HepG2 (cell line): ENCODE data around the gene DENND4A. TPM values are rescaled to one million over a fixed set of nuclear protein-coding genes. Genes with fewer than 3 reads are reported as not detected.

Experiments used
- ELF4 ChIP-seq: sonication (generic); formaldehyde crosslinking; IDR thresholded peaks from 2 replicates; pipeline ENCODE4 v1.5.0; 2020; ENCODE audit warnings: missing genetic modification reagents, mild to moderate bottlenecking, moderate library complexity, borderline replicate concordance
- GLI4 ChIP-seq: sonication (generic); formaldehyde crosslinking; IDR thresholded peaks from 2 replicates; pipeline ENCODE4 v1.5.1; 2020; ENCODE audit warnings: missing genetic modification reagents, mild to moderate bottlenecking, moderate library complexity, borderline replicate concordance
- HMGXB4 ChIP-seq, 2 experiments: sonication (generic) in 1 of 2; formaldehyde crosslinking in 1 of 2; IDR thresholded peaks; 2 replicates each; pipeline versions ENCODE4 v1.4.0 to v1.6.1; 2018 to 2020; ENCODE audit warnings: missing genetic modification reagents in 2 of 2, borderline replicate concordance in 1 of 2, low read depth in 1 of 2, mild to moderate bottlenecking in 1 of 2, missing biosample characterization in 1 of 2
- HNF1B ChIP-seq: sonication (generic); formaldehyde crosslinking; IDR thresholded peaks from 2 replicates; pipeline ENCODE4 v1.5.1; 2020; ENCODE audit warnings: mild to moderate bottlenecking, moderate library complexity, missing genetic modification reagents
- KDM3A ChIP-seq: IDR thresholded peaks from 2 replicates; pipeline ENCODE4 v1.6.1; 2018; ENCODE audit warnings: low read depth, missing compliant biosample characterization
- KLF15 ChIP-seq: sonication (generic); formaldehyde crosslinking; IDR thresholded peaks from 2 replicates; pipeline ENCODE4 v1.8.1; 2023; ENCODE audit warnings: borderline replicate concordance, mild to moderate bottlenecking, inconsistent platforms, missing genetic modification reagents, mixed read lengths
- PHF21A ChIP-seq: sonication (generic); formaldehyde crosslinking; IDR thresholded peaks from 2 replicates; pipeline ENCODE4 v1.5.0; 2020; ENCODE audit warnings: mild to moderate bottlenecking, missing genetic modification reagents
- POLR2A ChIP-seq, 2 experiments: IDR thresholded peaks; 2 replicates each; pipeline ENCODE4 v1.6.1; 2011; ENCODE audit warnings: low read depth in 2 of 2, low read length in 2 of 2, mild to moderate bottlenecking in 1 of 2, moderate library complexity in 1 of 2; ENCODE audit not compliant: insufficient read depth in 1 of 2
- RARA ChIP-seq: IDR thresholded peaks from 2 replicates; pipeline ENCODE4 v1.6.1; 2016; ENCODE audit warnings: missing genetic modification reagents, missing compliant biosample characterization
- RFX3 ChIP-seq: IDR thresholded peaks from 2 replicates; pipeline ENCODE4 v1.6.1; 2016; ENCODE audit warnings: missing biosample characterization, missing genetic modification reagents
- SNAPC4 ChIP-seq: sonication (generic); formaldehyde crosslinking; IDR thresholded peaks from 2 replicates; pipeline ENCODE4 v1.4.0; 2020; ENCODE audit warnings: mild to moderate bottlenecking, missing genetic modification reagents
- SRSF4 ChIP-seq: fragments of 200-400 bp; formaldehyde crosslinking; IDR thresholded peaks from one replicate; pipeline ENCODE4 v1.6.1; 2018; ENCODE audit warnings: mild to moderate bottlenecking, low read depth, low read length, moderate library complexity; ENCODE audit not compliant: poor library complexity, severe bottlenecking
- SUZ12 ChIP-seq: fragments of 150-350 bp; IDR thresholded peaks from 2 replicates; pipeline ENCODE4 v1.6.1; 2014; ENCODE audit warnings: low read depth, low read length
- ZGPAT ChIP-seq: IDR thresholded peaks from 2 replicates; pipeline ENCODE4 v1.6.1; 2016; ENCODE audit warnings: mild to moderate bottlenecking
- ZNF296 ChIP-seq: sonication (generic); formaldehyde crosslinking; conservative IDR thresholded peaks from 2 replicates; pipeline ENCODE4 v1.5.0; 2020; ENCODE audit warnings: mild to moderate bottlenecking, missing genetic modification reagents
- ZNF382 ChIP-seq: sonication (generic); formaldehyde crosslinking; IDR thresholded peaks from 2 replicates; pipeline ENCODE4 v1.5.0; 2020; ENCODE audit warnings: missing genetic modification reagents, mild to moderate bottlenecking, borderline replicate concordance
- ZNF660 ChIP-seq: sonication (generic); formaldehyde crosslinking; IDR thresholded peaks from 2 replicates; pipeline ENCODE4 v1.5.1; 2020; ENCODE audit warnings: mild to moderate bottlenecking, low read depth, missing genetic modification reagents, borderline replicate concordance
- ZNF772 ChIP-seq: sonication (generic); formaldehyde crosslinking; IDR thresholded peaks from 2 replicates; pipeline ENCODE4 v1.5.0; 2020; ENCODE audit warnings: mild to moderate bottlenecking, missing genetic modification reagents
- ZSCAN12 ChIP-seq: sonication (generic); formaldehyde crosslinking; IDR thresholded peaks from 2 replicates; pipeline ENCODE4 v1.9.0; 2021; ENCODE audit warnings: mild to moderate bottlenecking, missing genetic modification reagents
- polyA plus RNA-seq, 8 experiments: library from polyadenylated mRNA; depleted of rRNA in 3 of 8; stranded (reverse) in 7 of 8; unstranded in 1 of 8; fragments of >200 nt; fragmentation: Illumina TruSeq in 4 of 8; extraction: Trizol in 4 of 8; gene quantifications; 2 replicates each; pipeline versions ENCODE4 v1.2.1 to v1.2.3, GENCODE V29; 2011 to 2016; ENCODE audit warnings: low read depth in 4 of 8, missing spikeins in 1 of 8, mixed read lengths in 1 of 8; ENCODE audit not compliant: insufficient read depth in 1 of 8
- total RNA-seq, 5 experiments: library from RNA; depleted of rRNA; stranded (reverse); fragments of >200 nt; fragmentation: Illumina TruSeq; extraction: Trizol; gene quantifications; 2 replicates each; pipeline ENCODE4 v1.2.3, GENCODE V29; 2016; ENCODE audit warnings: low read depth in 1 of 5

DENND4A gene
- total and polyA plus RNA-seq, 2 of the 13 experiments (the other 11 are each of a cell fraction or from before 2014, with no cell fraction given): 13.2 to 18.6 TPM

- TF ChIP-seq ZNF660 (CRISPR knock-in tag) (no peak), ZNF382 (CRISPR knock-in tag) (no peak), SNAPC4 (no peak), ZNF296 (0 out of 2 replicates have a peak, but pooled peaks have one; percentile 50), KDM3A (CRISPR knock-in tag) (no peak), ELF4 (CRISPR knock-in tag) (0 out of 2 replicates have a peak, but pooled peaks have one; percentile 15), KLF15 (CRISPR knock-in tag) (no peak), POLR2A (IDR thresholded peaks at IDR 0.05; ENCODE audit: insufficient read depth in 1 of 2, low read depth in 2 of 2, low read length in 2 of 2) (peak in 1 of 2 experiments; percentile 50; a peak in 2 of 4 replicates), HNF1B (CRISPR knock-in tag) (no peak), ZSCAN12 (no peak), RFX3 (CRISPR knock-in tag) (no peak), GLI4 (CRISPR knock-in tag) (0 out of 2 replicates have a peak, but pooled peaks have one; percentile 5), HMGXB4 (CRISPR knock-in tag; IDR thresholded peaks at IDR 0.05; ENCODE audit: borderline replicate concordance in 1 of 2, low read depth in 1 of 2) (0 out of 4 replicates have a peak, but pooled peaks of 1 of the 2 experiments have one; percentile 52), SRSF4 (no peak), PHF21A (CRISPR knock-in tag) (no peak), SUZ12 (no peak), ZNF772 (CRISPR knock-in tag) (0 out of 2 replicates have a peak, but pooled peaks have one; percentile 9), ZGPAT (no peak), RARA (no peak)
Observed at GRCh38 chr15:65611888-65612615, 180.0 kb downstream of the DENND4A start (continued).
